GM12891 (cell line): Measurements from ENCODE around the gene C11orf54.

Experiments used
- PAX5 ChIP-seq: IDR thresholded peaks from 2 replicates; pipeline ENCODE4 v1.6.1; 2011; ENCODE audit warnings: low read length, moderate library complexity, mild to moderate bottlenecking; ENCODE audit not compliant: insufficient read depth, severe bottlenecking
- POLR2A ChIP-seq: IDR thresholded peaks from 2 replicates; pipeline ENCODE4 v1.6.1; 2011; ENCODE audit warnings: low read depth, low read length, control low read depth
- POLR2AphosphoS5 ChIP-seq: IDR thresholded peaks from 2 replicates; pipeline ENCODE4 v1.6.1; 2011; ENCODE audit warnings: low read depth, low read length, control low read depth
- POU2F2 ChIP-seq: IDR thresholded peaks from 2 replicates; pipeline ENCODE4 v1.6.1; 2011; ENCODE audit warnings: low read depth, mild to moderate bottlenecking, control low read depth, low read length, moderate library complexity
- SPI1 ChIP-seq: IDR thresholded peaks from 2 replicates; pipeline ENCODE4 v1.6.1; 2011; ENCODE audit warnings: low read depth, low read length, control low read depth
- TAF1 ChIP-seq: IDR thresholded peaks from 2 replicates; pipeline ENCODE4 v1.6.1; 2011; ENCODE audit warnings: low read depth, low read length, control low read depth

DNA sequence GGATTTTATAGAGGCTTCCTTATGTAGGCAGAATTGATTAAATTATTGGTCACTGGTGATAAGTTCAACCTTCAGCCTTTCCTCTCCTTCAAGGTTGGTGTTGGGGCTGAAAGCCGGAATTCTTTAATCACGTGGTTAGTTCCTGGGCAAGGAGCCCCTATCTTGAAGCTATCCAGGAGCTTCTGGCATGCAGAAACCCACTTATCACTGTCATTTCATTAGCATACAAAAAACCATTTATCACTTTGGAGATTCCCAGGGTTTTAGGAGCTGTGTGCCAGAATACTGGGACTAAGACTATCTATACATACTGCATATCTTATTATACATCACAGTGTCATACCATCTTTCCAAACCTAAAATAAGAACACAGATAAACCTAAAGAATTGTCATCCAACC lies 24.1 kb downstream of the C11orf54 start:
- TF ChIP-seq POLR2A, result no peak
- TF ChIP-seq POU2F2, result no peak
- no peak for TF ChIP-seq POLR2AphosphoS5
- TF ChIP-seq SPI1, result no peak
- TF ChIP-seq PAX5, result no peak
- TF ChIP-seq TAF1, result no peak
